NK-92 (cell line): Measurements from ENCODE around the gene PABPC1L.

ENCODE experiments used
- DNase-seq: peaks from one replicate; lab custom pipeline; 2025; ENCODE audit not compliant: unreplicated experiment; lab: John Stamatoyannopoulos, UW

The PABPC1L gene

GRCh38 chr20:44966030-44966961 is 56.4 kb downstream of the PABPC1L start, which contains the start of gene STK4:
Gene STK4 (plus strand): TSS chr20:44966512. CDS start chr20:44966569, 57 bp downstream.
- peak; percentile 62 for DNase-seq

- no peak for DNase-seq
Measured at GRCh38 chr20:44967207-44967807, 57.4 kb downstream of the PABPC1L start.

GRCh38 chr20:44969300-44969894 is 59.5 kb downstream of the PABPC1L start:
- no peak for DNase-seq

GRCh38 chr20:44970243-44970757 is 60.4 kb downstream of the PABPC1L start:
- no peak for DNase-seq

- DNase-seq: no peak
Measured at GRCh38 chr20:44973053-44973452, 63.2 kb downstream of the PABPC1L start.

- DNase-seq: no peak
Measured at GRCh38 chr20:44976698-44977097, 66.8 kb downstream of the PABPC1L start.

- no peak for DNase-seq
Measured at GRCh38 chr20:44979090-44979621, 69.3 kb downstream of the PABPC1L start.

GRCh38 chr20:44981736-44982406 is 72.0 kb downstream of the PABPC1L start:
- DNase-seq: no peak

GRCh38 chr20:44983093-44983674 is 73.3 kb downstream of the PABPC1L start:
- DNase-seq: no peak

- DNase-seq: no peak
Measured at GRCh38 chr20:44988631-44989171, 78.8 kb downstream of the PABPC1L start.
